HAP-1 (cell line): ENCODE results near the gene HOXB6.

Source experiments
- DNase-seq, 2 experiments: peaks; one replicate each; pipeline ENCODE4 v3.0.0-alpha.2; 2016 to 2020; ENCODE audit warnings: low spot score in 2 of 2
- H3K27me3 ChIP-seq: fragments of 250-450 bp; sonication (Bioruptor Pico); 2 replicates; pipeline ENCODE4 v1.5.1; 2020; ENCODE audit warnings: low read depth, mild to moderate bottlenecking, moderate library complexity
- H3K36me3 ChIP-seq: fragments of 250-450 bp; sonication (Bioruptor Pico); replicated peaks from 2 replicates; pipeline ENCODE4 v1.5.1; 2020; ENCODE audit warnings: mild to moderate bottlenecking
- H3K4me1 ChIP-seq: fragments of 250-450 bp; sonication (Bioruptor Pico); 2 replicates; pipeline ENCODE4 v1.5.1; 2020; ENCODE audit warnings: mild to moderate bottlenecking
- H3K4me3 ChIP-seq: fragments of 250-450 bp; sonication (Bioruptor Pico); 2 replicates; pipeline ENCODE4 v1.5.1; 2020; ENCODE audit warnings: mild to moderate bottlenecking, moderate library complexity
- H3K9me3 ChIP-seq: fragments of 250-450 bp; sonication (Bioruptor Pico); 2 replicates; pipeline ENCODE4 v1.5.1; 2020; ENCODE audit warnings: mild to moderate bottlenecking, moderate library complexity
- in situ Hi-C: fragments of 300-500 bp; cut with MboI; formaldehyde crosslinking; loops from 3 replicates; pipeline ENCODE4 v1.14.3; 2020; ENCODE audit warnings: low sequenced_read_pairs, inconsistent platforms, mixed read lengths

Gene HOXB6

GRCh38 chr17:48587276-48588073 lies 17.3 kb downstream of the HOXB6 start:
- Histone ChIP-seq H3K36me3 (no peaks in the 10 kb centered on the region), H3K27me3 (peaks cover 21% of the 10 kb centered on the region), H3K9me3 (no peaks in the 10 kb centered on the region), H3K4me3 (no peak overlapping the region), H3K4me1 (peaks cover 6% of the 10 kb centered on the region; the same call in 1 of the 2 replicates)
- DNase-seq: no peak
- in situ Hi-C loops: no loop called here

GRCh38 chr17:48586355-48587258 lies 18.2 kb downstream of the HOXB6 start:
- DNase-seq: no peak
- H3K27me3 ChIP-seq: peaks cover 21% of the 10 kb centered on the region
- peaks cover 6% of the 10 kb centered on the region; the same call in 1 of the 2 replicates for H3K4me1 ChIP-seq
- H3K4me3 ChIP-seq: no peak overlapping the region
- H3K36me3 ChIP-seq: no peaks in the 10 kb centered on the region
- no peaks in the 10 kb centered on the region for H3K9me3 ChIP-seq
- in situ Hi-C loops: no loop called here

- peaks cover 16% of the 10 kb centered on the region for H3K27me3 ChIP-seq
- H3K9me3 ChIP-seq: no peaks in the 10 kb centered on the region
- no peaks in the 10 kb centered on the region for H3K36me3 ChIP-seq
- no peak overlapping the region for H3K4me3 ChIP-seq
- DNase-seq: no peak
- H3K4me1 ChIP-seq: peaks cover 6% of the 10 kb centered on the region; the same call in 1 of the 2 replicates
- in situ Hi-C loops: no loop called here
Observed at GRCh38 chr17:48584223-48584741, 20.5 kb downstream of the HOXB6 start.

GRCh38 chr17:48583708-48584222 lies 21.0 kb downstream of the HOXB6 start:
- in situ Hi-C loops: no loop called here
- Histone ChIP-seq H3K27me3 (peaks cover 11% of the 10 kb centered on the region), H3K36me3 (no peaks in the 10 kb centered on the region), H3K9me3 (no peaks in the 10 kb centered on the region), H3K4me1 (peaks cover 6% of the 10 kb centered on the region; the same call in 1 of the 2 replicates), H3K4me3 (no peak overlapping the region)
- DNase-seq: no peak

GRCh38 chr17:48582750-48583069 lies 22.1 kb downstream of the HOXB6 start:
- DNase-seq: no peak
- Histone ChIP-seq H3K36me3 (no peaks in the 10 kb centered on the region), H3K4me3 (no peak overlapping the region), H3K27me3 (peaks cover 6% of the 10 kb centered on the region), H3K4me1 (peaks cover 6% of the 10 kb centered on the region; the same call in 1 of the 2 replicates), H3K9me3 (no peaks in the 10 kb centered on the region)
- in situ Hi-C loops: no loop called here

- Histone ChIP-seq H3K4me1 (peaks cover 13% of the 10 kb centered on the region), H3K27me3 (no peaks in the 10 kb centered on the region), H3K9me3 (no peaks in the 10 kb centered on the region), H3K4me3 (no peak overlapping the region), H3K36me3 (no peaks in the 10 kb centered on the region)
- no peak for DNase-seq
- in situ Hi-C loops: loop anchor here (5.0 kb wide), 1 partner anchor 38 kb away; no protein-coding TSS in a partner anchor
Observed at GRCh38 chr17:48579760-48580554, 24.8 kb downstream of the HOXB6 start.

GRCh38 chr17:48579471-48579759 lies 25.4 kb downstream of the HOXB6 start:
- H3K27me3 ChIP-seq: no peaks in the 10 kb centered on the region
- no peaks in the 10 kb centered on the region for H3K36me3 ChIP-seq
- no peak overlapping the region for H3K4me3 ChIP-seq
- no peaks in the 10 kb centered on the region for H3K9me3 ChIP-seq
- H3K4me1 ChIP-seq: peaks cover 16% of the 10 kb centered on the region
- in situ Hi-C loops: loop anchor here (5.0 kb wide), 1 partner anchor 37 kb away; no protein-coding TSS in a partner anchor
- DNase-seq: no peak

- peak in 1 of 2 experiments; percentile 39 for DNase-seq
- H3K9me3 ChIP-seq: no peaks in the 10 kb centered on the region
- H3K4me3 ChIP-seq: peak overlapping the region; percentile 58
- in situ Hi-C loops: loop anchor here (5.0 kb wide), 1 partner anchor 37 kb away; no protein-coding TSS in a partner anchor
- peaks cover 16% of the 10 kb centered on the region for H3K4me1 ChIP-seq
- H3K36me3 ChIP-seq: no peaks in the 10 kb centered on the region
- no peaks in the 10 kb centered on the region for H3K27me3 ChIP-seq
Observed at GRCh38 chr17:48578616-48579470, 25.9 kb downstream of the HOXB6 start.

GRCh38 chr17:48577946-48578615 lies 26.7 kb downstream of the HOXB6 start, which contains the start of gene HOXB4:
HOXB4 (minus strand) TSS chr17:48578350; CDS start chr17:48578319, 31 bp downstream.
- peaks cover 24% of the 10 kb centered on the region for H3K4me1 ChIP-seq
- no peaks in the 10 kb centered on the region for H3K27me3 ChIP-seq
- peak within 1 kb of the TSS; percentile 58 for H3K4me3 ChIP-seq
- in situ Hi-C loops: loop anchor here (5.0 kb wide), 1 partner anchor 36 kb away; no protein-coding TSS in a partner anchor
- no peaks in the 10 kb centered on the region for H3K9me3 ChIP-seq
- no peaks in the 10 kb centered on the region for H3K36me3 ChIP-seq
- DNase-seq: peak; percentile 81 to 89

GRCh38 chr17:48577330-48577945 lies 27.3 kb downstream of the HOXB6 start:
- H3K27me3 ChIP-seq: no peaks in the 10 kb centered on the region
- H3K9me3 ChIP-seq: no peaks in the 10 kb centered on the region
- peaks cover 28% of the 10 kb centered on the region for H3K4me1 ChIP-seq
- peak in 1 of 2 experiments; percentile 62 for DNase-seq
- in situ Hi-C loops: loop anchor here (5.0 kb wide), 1 partner anchor 35 kb away; no protein-coding TSS in a partner anchor
- peak overlapping the region; percentile 58 for H3K4me3 ChIP-seq
- no peaks in the 10 kb centered on the region for H3K36me3 ChIP-seq

GRCh38 chr17:48576479-48577309 lies 28.1 kb downstream of the HOXB6 start:
- in situ Hi-C loops: loop anchor here (5.0 kb wide), 1 partner anchor 34 kb away; no protein-coding TSS in a partner anchor
- DNase-seq: peak in 1 of 2 experiments; percentile 67
- peaks cover 28% of the 10 kb centered on the region for H3K4me1 ChIP-seq
- no peaks in the 10 kb centered on the region for H3K36me3 ChIP-seq
- no peaks in the 10 kb centered on the region for H3K9me3 ChIP-seq
- H3K27me3 ChIP-seq: no peaks in the 10 kb centered on the region
- peak overlapping the region; percentile 58 for H3K4me3 ChIP-seq
